DND-41 (cell line): ENCODE results near the gene RTP1.

Experiments used
- ATAC-seq: fragments of 200-7000 bp; cut with Tn5 transposase; 3 replicates; pipeline ENCODE4 v1.9.1; 2021; ENCODE audit warnings: low read depth; ENCODE audit not compliant: insufficient read depth
- DNase-seq: peaks from one replicate; pipeline ENCODE4 v3.0.0-alpha.2; 2020
- H2AFZ ChIP-seq: 2 replicates; pipeline ENCODE4 v1.6.0; 2012; ENCODE audit warnings: low read depth, low read length
- H3K27ac ChIP-seq: 2 replicates; pipeline ENCODE4 v1.5.1; 2012; ENCODE audit warnings: low read length, inconsistent platforms
- H3K27me3 ChIP-seq: fragments of 200-600 bp; sonication (generic); 2 replicates; pipeline ENCODE4 v1.6.0; 2012; ENCODE audit warnings: low read length, mild to moderate bottlenecking, inconsistent platforms; ENCODE audit not compliant: insufficient read depth, poor library complexity
- H3K36me3 ChIP-seq: 2 replicates; pipeline ENCODE4 v1.5.1; 2012; ENCODE audit warnings: low read length, inconsistent platforms; ENCODE audit not compliant: insufficient read depth
- H3K4me1 ChIP-seq: 2 replicates; pipeline ENCODE4 v1.5.1; 2012; ENCODE audit warnings: mild to moderate bottlenecking, low read length; ENCODE audit not compliant: insufficient read depth
- H3K4me2 ChIP-seq: 2 replicates; pipeline ENCODE4 v1.6.0; 2012; ENCODE audit warnings: mild to moderate bottlenecking, moderate library complexity, low read length, inconsistent platforms; ENCODE audit not compliant: insufficient read depth
- H3K4me3 ChIP-seq, 2 experiments: fragments of 200-600 bp in 1 of 2; shearing (Covaris generic) in 1 of 2; 2 replicates each; pipeline ENCODE4 v1.5.1; 2012 to 2016; ENCODE audit warnings: inconsistent platforms in 2 of 2, low read length in 2 of 2, mild to moderate bottlenecking in 2 of 2, low read depth in 1 of 2, moderate library complexity in 1 of 2
- H3K79me2 ChIP-seq: 2 replicates; pipeline ENCODE4 v1.6.0; 2012; ENCODE audit warnings: low read length, inconsistent platforms; ENCODE audit not compliant: insufficient read depth
- H3K9ac ChIP-seq: 2 replicates; pipeline ENCODE4 v1.6.0; 2012; ENCODE audit warnings: low read depth, mild to moderate bottlenecking, inconsistent platforms, low read length, moderate library complexity
- H3K9me3 ChIP-seq: 2 replicates; pipeline ENCODE4 v1.5.1; 2012; ENCODE audit warnings: low read length, moderate library complexity, mild to moderate bottlenecking, inconsistent platforms; ENCODE audit not compliant: insufficient read depth, severe bottlenecking
- H4K20me1 ChIP-seq: 2 replicates; pipeline ENCODE4 v1.6.0; 2012; ENCODE audit warnings: low read length; ENCODE audit not compliant: insufficient read depth
- EZH2 ChIP-seq: IDR thresholded peaks from 3 replicates; pipeline ENCODE4 v1.6.1; 2012; ENCODE audit warnings: borderline replicate concordance, low read depth, mild to moderate bottlenecking, moderate library complexity, low read length, inconsistent platforms; ENCODE audit not compliant: severe bottlenecking
- TF ChIP-seq, protein P1 (sequence below): IDR thresholded peaks from 2 replicates; pipeline ENCODE4 v1.5.1; 2012; ENCODE audit warnings: borderline replicate concordance, low read length, moderate library complexity, mild to moderate bottlenecking; ENCODE audit not compliant: poor library complexity, severe bottlenecking; ENCODE audit errors: extremely low read depth

RTP1 gene

DNA sequence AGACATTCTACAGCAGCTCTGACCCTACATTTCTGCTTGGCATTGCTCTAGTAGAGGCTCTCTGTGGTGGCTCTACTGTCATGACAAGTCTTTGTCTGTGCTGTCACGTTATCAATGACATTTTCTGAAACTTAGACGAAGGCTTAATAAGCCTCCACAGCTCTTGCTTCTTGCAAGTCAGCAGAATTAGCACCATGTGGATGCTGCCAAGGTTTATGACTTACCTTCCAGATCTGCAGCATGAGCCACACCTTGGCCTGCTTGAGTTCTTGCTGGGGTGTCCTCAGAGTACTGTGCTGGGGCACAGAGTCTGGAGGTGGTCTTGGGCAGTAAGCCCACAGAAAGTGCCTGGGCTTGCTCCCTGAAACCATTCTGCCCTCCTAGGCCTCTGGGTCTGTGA lies 9.8 kb downstream of the RTP1 start:
- ATAC-seq, result no peak
- Histone ChIP-seq H3K9me3 (no peaks in the 10 kb centered on the region), H3K4me2 (no peak overlapping the region)

GRCh38 chr3:187207624-187208023 lies 10.3 kb downstream of the RTP1 start:
- no peak overlapping the region for H3K4me3 ChIP-seq
- no peak overlapping the region for H3K4me2 ChIP-seq
- H3K79me2 ChIP-seq, result no peaks in the 10 kb centered on the region
- no peak for ATAC-seq
- H2AFZ ChIP-seq, result no peak overlapping the region
- peaks cover 22% of the 10 kb centered on the region for H3K27me3 ChIP-seq
- no peaks in the 10 kb centered on the region for H3K4me1 ChIP-seq
- H3K9me3 ChIP-seq, result no peaks in the 10 kb centered on the region
- no peak for DNase-seq
- no peaks in the 10 kb centered on the region for H3K36me3 ChIP-seq
- H3K27ac ChIP-seq, result no peak overlapping the region
- H3K9ac ChIP-seq, result no peak overlapping the region
- TF ChIP-seq EZH2, result no peak
- TF ChIP-seq, protein P1, sequence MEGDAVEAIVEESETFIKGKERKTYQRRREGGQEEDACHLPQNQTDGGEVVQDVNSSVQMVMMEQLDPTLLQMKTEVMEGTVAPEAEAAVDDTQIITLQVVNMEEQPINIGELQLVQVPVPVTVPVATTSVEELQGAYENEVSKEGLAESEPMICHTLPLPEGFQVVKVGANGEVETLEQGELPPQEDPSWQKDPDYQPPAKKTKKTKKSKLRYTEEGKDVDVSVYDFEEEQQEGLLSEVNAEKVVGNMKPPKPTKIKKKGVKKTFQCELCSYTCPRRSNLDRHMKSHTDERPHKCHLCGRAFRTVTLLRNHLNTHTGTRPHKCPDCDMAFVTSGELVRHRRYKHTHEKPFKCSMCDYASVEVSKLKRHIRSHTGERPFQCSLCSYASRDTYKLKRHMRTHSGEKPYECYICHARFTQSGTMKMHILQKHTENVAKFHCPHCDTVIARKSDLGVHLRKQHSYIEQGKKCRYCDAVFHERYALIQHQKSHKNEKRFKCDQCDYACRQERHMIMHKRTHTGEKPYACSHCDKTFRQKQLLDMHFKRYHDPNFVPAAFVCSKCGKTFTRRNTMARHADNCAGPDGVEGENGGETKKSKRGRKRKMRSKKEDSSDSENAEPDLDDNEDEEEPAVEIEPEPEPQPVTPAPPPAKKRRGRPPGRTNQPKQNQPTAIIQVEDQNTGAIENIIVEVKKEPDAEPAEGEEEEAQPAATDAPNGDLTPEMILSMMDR, result no peak
- no peaks in the 10 kb centered on the region for H4K20me1 ChIP-seq

More for the DNA sequence above, 9.8 kb downstream of the RTP1 start:
- no peaks in the 10 kb centered on the region for H4K20me1 ChIP-seq
- no peak overlapping the region for H3K27ac ChIP-seq
- no peaks in the 10 kb centered on the region for H3K79me2 ChIP-seq
- no peak overlapping the region for H2AFZ ChIP-seq
- H3K36me3 ChIP-seq, result no peaks in the 10 kb centered on the region
- no peak overlapping the region for H3K4me3 ChIP-seq
- H3K9ac ChIP-seq, result no peak overlapping the region
- DNase-seq, result no peak
- no peak for TF ChIP-seq EZH2
- TF ChIP-seq, protein P1, result no peak
- H3K27me3 ChIP-seq, result peaks cover 17% of the 10 kb centered on the region
- H3K4me1 ChIP-seq, result no peaks in the 10 kb centered on the region

DNA sequence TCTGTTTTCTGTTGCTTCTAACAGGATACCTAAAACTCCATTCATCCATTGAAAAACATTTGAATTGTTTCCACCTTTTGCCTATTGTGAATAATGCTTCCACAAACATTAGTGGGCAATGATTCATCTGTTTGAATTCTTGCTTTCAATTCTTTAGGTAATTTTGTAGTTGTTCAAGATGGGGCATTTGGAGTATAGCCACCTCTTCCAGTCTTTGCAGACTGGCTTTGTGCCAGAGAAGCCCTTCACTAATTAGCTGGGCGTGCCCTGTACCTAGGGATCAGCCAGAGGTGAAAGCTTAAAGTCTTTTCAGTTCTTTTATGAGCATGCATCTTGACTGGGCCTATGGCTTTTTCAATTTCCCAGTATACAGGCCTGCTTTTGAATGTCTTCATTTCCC lies 10.9 kb downstream of the RTP1 start:
- Histone ChIP-seq H4K20me1 (no peaks in the 10 kb centered on the region), H3K4me3 (no peak overlapping the region), H2AFZ (no peak overlapping the region), H3K27ac (no peak overlapping the region), H3K27me3 (peaks cover 22% of the 10 kb centered on the region), H3K79me2 (no peaks in the 10 kb centered on the region), H3K4me1 (no peaks in the 10 kb centered on the region), H3K36me3 (no peaks in the 10 kb centered on the region), H3K9me3 (no peaks in the 10 kb centered on the region), H3K9ac (no peak overlapping the region), H3K4me2 (no peak overlapping the region)
- TF ChIP-seq, protein P1, result no peak
- no peak for TF ChIP-seq EZH2
- DNase-seq (no peak), ATAC-seq (no peak)

GRCh38 chr3:187209491-187209890 lies 12.2 kb downstream of the RTP1 start:
- no peak overlapping the region for H3K9ac ChIP-seq
- no peak for DNase-seq
- no peak overlapping the region for H2AFZ ChIP-seq
- no peak overlapping the region for H3K27ac ChIP-seq
- TF ChIP-seq, protein P1, result no peak
- TF ChIP-seq EZH2, result no peak
- H3K4me1 ChIP-seq, result no peaks in the 10 kb centered on the region
- H3K36me3 ChIP-seq, result no peaks in the 10 kb centered on the region
- H4K20me1 ChIP-seq, result no peaks in the 10 kb centered on the region
- no peak overlapping the region for H3K4me2 ChIP-seq
- no peaks in the 10 kb centered on the region for H3K79me2 ChIP-seq
- H3K9me3 ChIP-seq, result no peaks in the 10 kb centered on the region
- no peak overlapping the region for H3K4me3 ChIP-seq
- no peak for ATAC-seq
- peaks cover 22% of the 10 kb centered on the region for H3K27me3 ChIP-seq
